GM10266 (cell line): ENCODE data around the gene WDR35.

ENCODE experiments used
- DNase-seq: peaks from one replicate; pipeline ENCODE4 v3.0.0; 2012; ENCODE audit errors: extremely low spot score
- TF ChIP-seq, protein P1 (sequence below): IDR thresholded peaks from 2 replicates; pipeline ENCODE4 v1.5.1; 2012; ENCODE audit warnings: mild to moderate bottlenecking, low read depth; ENCODE audit not compliant: control insufficient read depth, insufficient read depth; ENCODE audit errors: missing control alignments

Gene WDR35

DNA sequence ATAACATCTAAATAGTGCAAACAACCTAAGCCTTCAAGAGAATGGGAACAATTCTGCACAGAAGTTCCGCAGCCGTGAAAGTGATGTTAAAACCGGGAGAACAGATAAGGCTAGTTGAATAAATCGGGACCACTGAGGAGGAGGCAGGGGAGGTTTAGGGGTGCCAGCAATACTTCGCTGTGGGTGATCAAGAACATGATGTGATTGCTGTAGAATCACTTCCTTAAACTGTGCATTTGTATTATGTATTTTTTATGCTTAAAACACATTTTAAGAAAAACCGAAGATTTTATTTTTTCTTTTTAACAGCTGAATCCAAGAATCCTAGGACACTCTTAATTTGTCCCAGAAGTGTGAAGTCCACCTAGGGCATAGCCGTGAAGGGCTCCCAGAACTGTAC, 121.7 kb downstream of the WDR35 start:
- DNase-seq: no peak
- TF ChIP-seq, protein P1, sequence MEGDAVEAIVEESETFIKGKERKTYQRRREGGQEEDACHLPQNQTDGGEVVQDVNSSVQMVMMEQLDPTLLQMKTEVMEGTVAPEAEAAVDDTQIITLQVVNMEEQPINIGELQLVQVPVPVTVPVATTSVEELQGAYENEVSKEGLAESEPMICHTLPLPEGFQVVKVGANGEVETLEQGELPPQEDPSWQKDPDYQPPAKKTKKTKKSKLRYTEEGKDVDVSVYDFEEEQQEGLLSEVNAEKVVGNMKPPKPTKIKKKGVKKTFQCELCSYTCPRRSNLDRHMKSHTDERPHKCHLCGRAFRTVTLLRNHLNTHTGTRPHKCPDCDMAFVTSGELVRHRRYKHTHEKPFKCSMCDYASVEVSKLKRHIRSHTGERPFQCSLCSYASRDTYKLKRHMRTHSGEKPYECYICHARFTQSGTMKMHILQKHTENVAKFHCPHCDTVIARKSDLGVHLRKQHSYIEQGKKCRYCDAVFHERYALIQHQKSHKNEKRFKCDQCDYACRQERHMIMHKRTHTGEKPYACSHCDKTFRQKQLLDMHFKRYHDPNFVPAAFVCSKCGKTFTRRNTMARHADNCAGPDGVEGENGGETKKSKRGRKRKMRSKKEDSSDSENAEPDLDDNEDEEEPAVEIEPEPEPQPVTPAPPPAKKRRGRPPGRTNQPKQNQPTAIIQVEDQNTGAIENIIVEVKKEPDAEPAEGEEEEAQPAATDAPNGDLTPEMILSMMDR: no peak

DNA sequence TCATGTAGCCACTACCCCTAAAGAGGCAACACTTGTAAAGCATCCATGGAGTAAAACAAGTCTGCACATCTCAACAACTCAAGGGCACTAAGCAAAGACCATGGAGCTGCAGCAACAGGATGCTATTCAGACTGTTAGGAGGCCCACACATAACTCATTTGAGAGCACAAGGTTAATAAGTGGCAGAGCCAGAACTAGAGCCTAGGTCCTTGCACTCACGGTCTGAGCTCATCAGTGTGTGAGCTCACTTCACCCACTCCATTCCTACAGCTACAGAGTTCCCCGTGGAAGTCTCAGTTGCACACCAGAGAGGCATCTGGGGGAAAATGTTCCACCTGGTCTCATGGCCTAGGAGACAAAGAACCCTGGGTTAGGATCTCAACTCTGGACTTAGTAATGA, 123.1 kb downstream of the WDR35 start:
- no peak for DNase-seq
- TF ChIP-seq, protein P1: no peak

GRCh38 chr2:19865151-19865550, 124.8 kb downstream of the WDR35 start:
- TF ChIP-seq, protein P1: no peak
- DNase-seq: peak; percentile 47

- TF ChIP-seq, protein P1: no peak
- no peak for DNase-seq
These were observed 125.5 kb downstream of the WDR35 start for GRCh38 chr2:19864381-19864780.

GRCh38 chr2:19863303-19864041, 126.4 kb downstream of the WDR35 start:
- TF ChIP-seq, protein P1: peak; percentile 97
- DNase-seq: peak; percentile 76

DNA sequence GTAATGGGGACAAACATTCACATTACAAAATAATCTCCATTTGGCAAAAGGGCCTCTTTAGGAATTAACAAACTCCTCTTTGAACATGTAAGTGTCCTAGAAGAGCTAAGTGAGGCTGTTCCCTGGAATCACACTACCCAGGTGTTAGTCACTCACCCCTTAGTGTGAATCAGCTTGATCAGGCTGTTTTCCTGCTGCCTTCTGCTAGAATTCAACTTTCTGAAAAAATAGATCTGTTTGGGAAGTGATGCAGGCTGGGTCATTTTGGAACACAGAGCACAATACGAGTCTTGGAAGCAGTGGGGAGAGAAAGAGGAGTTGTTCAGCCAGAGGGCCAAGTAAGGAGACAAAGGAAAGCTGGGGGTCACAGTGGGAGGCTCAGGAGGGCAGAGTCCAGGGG, 128.1 kb downstream of the WDR35 start:
- TF ChIP-seq, protein P1: no peak
- no peak for DNase-seq
